HepG2 (cell line): ENCODE data around the gene EID3. TPM values are rescaled to one million over a fixed set of nuclear protein-coding genes. Genes with fewer than 3 reads are reported as not detected.

Experiments
- ATAC-seq: fragments of 200-7000 bp; cut with Tn5 transposase; 3 replicates; pipeline ENCODE4 v1.9.1; 2020; ENCODE audit warnings: mild to moderate bottlenecking, moderate library complexity
- BruUV-seq: library from RNA; stranded (reverse); fragments of 400-500 nt; replicated peaks from 2 replicates; lab custom pipeline; 2021; lab: Mats Ljungman, UMichigan
- CTCF ChIA-PET: fragments of 300-600 bp; formaldehyde crosslinking; extraction: SDS; loops from one replicate; lab custom pipeline; 2021; ENCODE audit warnings: low total read pairs, inconsistent platforms, low intra/inter-chr PET ratio; lab: Yijun Ruan, JAX
- POLR2A ChIA-PET: fragments of 350-600 bp; sonication (Branson Sonifier 250); formaldehyde crosslinking; loops from one replicate; lab custom pipeline; 2020; ENCODE audit warnings: antibody characterized with exemption, inconsistent platforms; lab: Yijun Ruan, JAX
- DNase-seq: peaks from one replicate; pipeline ENCODE4 v3.0.0-alpha.2; 2015; ENCODE audit warnings: low spot score
- FAIRE-seq: peaks from 3 replicates; lab custom pipeline; 2011; peaks lifted over from hg19 to GRCh38; lab: Jason Lieb, UNC
- H2AFZ ChIP-seq: one replicate; pipeline ENCODE4 v1.6.1; 2011; ENCODE audit warnings: low read length, inconsistent platforms
- H3K27ac ChIP-seq: fragments of 300-600 bp; 3 replicates; pipeline ENCODE4 v1.8.0; 2011; ENCODE audit warnings: mixed run types, mild to moderate bottlenecking, mixed read lengths, low read length, inconsistent platforms; ENCODE audit not compliant: insufficient read depth; ENCODE audit errors: extremely low read length
- H3K27me3 ChIP-seq, 2 experiments: fragments of 200-600 bp in 1 of 2; 2 replicates in 1 of 2; 3 replicates in 1 of 2; pipeline versions ENCODE4 v1.6.0 to v1.8.0; 2011; ENCODE audit warnings: low read length in 2 of 2, mild to moderate bottlenecking in 2 of 2, moderate library complexity in 2 of 2, inconsistent platforms in 1 of 2; ENCODE audit not compliant: insufficient read depth in 2 of 2, control insufficient read depth in 1 of 2
- H3K36me3 ChIP-seq, 2 experiments: fragments of 200-600 bp in 1 of 2; replicated peaks in 1 of 2; 2 replicates in 1 of 2; 3 replicates in 1 of 2; pipeline versions ENCODE4 v1.5.1 to v1.8.0; 2011; ENCODE audit warnings: low read length in 2 of 2, inconsistent platforms in 1 of 2; ENCODE audit not compliant: insufficient read depth in 2 of 2, control insufficient read depth in 1 of 2
- H3K4me1 ChIP-seq: 2 replicates; pipeline ENCODE4 v1.5.1; 2012; ENCODE audit warnings: low read length, inconsistent platforms; ENCODE audit not compliant: insufficient read depth
- H3K4me2 ChIP-seq: 2 replicates; pipeline ENCODE4 v1.6.0; 2011; ENCODE audit warnings: low read depth, low read length, inconsistent platforms
- H3K4me3 ChIP-seq, 3 experiments: fragments of 200-600 bp in 1 of 3; sonication (generic), shearing (Covaris generic) in 1 of 3; replicated peaks in 1 of 3; 2 replicates each; pipeline ENCODE4 v1.5.1; 2011 to 2016; ENCODE audit warnings: low read length in 3 of 3, inconsistent platforms in 2 of 3, low read depth in 2 of 3, mild to moderate bottlenecking in 2 of 3, control low read depth in 1 of 3, mixed read lengths in 1 of 3; ENCODE audit not compliant: insufficient read depth in 1 of 3
- H3K79me2 ChIP-seq: one replicate; pipeline ENCODE4 v1.6.1; 2011; ENCODE audit warnings: low read length, inconsistent platforms; ENCODE audit not compliant: insufficient read depth
- H3K9ac ChIP-seq: 2 replicates; pipeline ENCODE4 v1.6.0; 2011; ENCODE audit warnings: mild to moderate bottlenecking, low read depth, low read length, inconsistent platforms; ENCODE audit not compliant: insufficient read depth
- H3K9me3 ChIP-seq: 2 replicates; pipeline ENCODE4 v1.5.1; 2012; ENCODE audit warnings: mild to moderate bottlenecking, low read length
- H4K20me1 ChIP-seq: 2 replicates; pipeline ENCODE4 v1.6.0; 2011; ENCODE audit warnings: inconsistent platforms, mild to moderate bottlenecking, low read length, moderate library complexity; ENCODE audit not compliant: insufficient read depth
- ASH2L ChIP-seq: fragments of 300-600, 200-600 bp; sonication (generic); IDR thresholded peaks from 2 replicates; pipeline ENCODE4 v1.7.0; 2017; ENCODE audit warnings: low read depth, mild to moderate bottlenecking, moderate library complexity, mixed read lengths, low read length; ENCODE audit not compliant: insufficient read length
- ATF1 ChIP-seq: IDR thresholded peaks from 2 replicates; pipeline ENCODE4 v1.6.1; 2016; ENCODE audit warnings: mild to moderate bottlenecking, control low read depth
- MEIS2 ChIP-seq: sonication (generic); formaldehyde crosslinking; IDR thresholded peaks from 2 replicates; pipeline ENCODE4 v1.9.0; 2021; ENCODE audit warnings: mild to moderate bottlenecking, missing genetic modification reagents
- MYC ChIP-seq: sonication (generic); formaldehyde crosslinking; IDR thresholded peaks from 2 replicates; pipeline ENCODE4 v1.9.0; 2021; ENCODE audit warnings: missing genetic modification reagents, borderline replicate concordance
- NONO ChIP-seq, 2 experiments: fragments of 450-650 bp in 1 of 2; sonication (generic) in 1 of 2; formaldehyde crosslinking in 1 of 2; IDR thresholded peaks in 1 of 2; conservative IDR thresholded peaks in 1 of 2; 2 replicates each; pipeline versions ENCODE4 v1.6.1 to v1.8.0; 2017 to 2022; ENCODE audit warnings: mild to moderate bottlenecking in 1 of 2, missing genetic modification reagents in 1 of 2, moderate library complexity in 1 of 2
- PRDM10 ChIP-seq: sonication (generic); formaldehyde crosslinking; IDR thresholded peaks from 2 replicates; pipeline ENCODE4 v1.4.0; 2020; ENCODE audit warnings: low read depth, missing genetic modification reagents
- ZMYM4 ChIP-seq: sonication (generic); formaldehyde crosslinking; IDR thresholded peaks from 2 replicates; pipeline ENCODE4 v1.8.1; 2023; ENCODE audit warnings: mild to moderate bottlenecking, missing genetic modification reagents
- ZNF501 ChIP-seq: sonication (generic); formaldehyde crosslinking; IDR thresholded peaks from 2 replicates; pipeline ENCODE4 v1.5.1; 2020; ENCODE audit warnings: mild to moderate bottlenecking, moderate library complexity, missing genetic modification reagents
- ZNF557 ChIP-seq: sonication (generic); formaldehyde crosslinking; IDR thresholded peaks from 2 replicates; pipeline ENCODE4 v1.4.0; 2020; ENCODE audit warnings: missing genetic modification reagents
- ZNF598 ChIP-seq: sonication (generic); formaldehyde crosslinking; IDR thresholded peaks from 2 replicates; pipeline ENCODE4 v1.5.1; 2020; ENCODE audit warnings: mild to moderate bottlenecking, missing genetic modification reagents, borderline replicate concordance
- ZSCAN31 ChIP-seq: sonication (generic); formaldehyde crosslinking; IDR thresholded peaks from 2 replicates; pipeline ENCODE4 v1.5.0; 2020; ENCODE audit warnings: low read depth, mild to moderate bottlenecking, missing genetic modification reagents
- in situ Hi-C: cut with HindIII; loops from 2 replicates; pipeline ENCODE4 v1.10.0; 2017; ENCODE audit warnings: low pct_unique_long_range_greater_than_20kb; ENCODE audit not compliant: extremely low pct_ligation_motif_present
- intact Hi-C: fragments of 100-400 bp; cut with micrococcal nuclease; formaldehyde crosslinking; loops from one replicate; pipeline ENCODE4 v1.10.0; 2022; ENCODE audit not compliant: unreplicated experiment
- polyA plus RNA-seq, 8 experiments: library from polyadenylated mRNA; depleted of rRNA in 3 of 8; stranded (reverse) in 7 of 8; unstranded in 1 of 8; fragments of >200 nt; fragmentation: Illumina TruSeq in 4 of 8; extraction: Trizol in 4 of 8; gene quantifications; 2 replicates each; pipeline versions ENCODE4 v1.2.1 to v1.2.3, GENCODE V29; 2011 to 2016; ENCODE audit warnings: low read depth in 4 of 8, missing spikeins in 1 of 8, mixed read lengths in 1 of 8; ENCODE audit not compliant: insufficient read depth in 1 of 8
- total RNA-seq, 5 experiments: library from RNA; depleted of rRNA; stranded (reverse); fragments of >200 nt; fragmentation: Illumina TruSeq; extraction: Trizol; gene quantifications; 2 replicates each; pipeline ENCODE4 v1.2.3, GENCODE V29; 2016; ENCODE audit warnings: low read depth in 1 of 5

Gene EID3
- total and polyA plus RNA-seq, 2 of the 13 experiments (the other 11 are each of a cell fraction or from before 2014, with no cell fraction given), result 0.38 to 4.5 TPM

- no peak overlapping the region for H3K4me2 ChIP-seq
- no peaks in the 10 kb centered on the region for H4K20me1 ChIP-seq
- BruUV-seq, result no TSS peak
- H3K27me3 ChIP-seq, result no peaks in the 10 kb centered on the region
- no peaks in the 10 kb centered on the region for H3K9me3 ChIP-seq
- no peak overlapping the region for H3K4me3 ChIP-seq
- ChIA-PET CTCF (no interaction called here), POLR2A (no interaction called here)
- intact Hi-C loops (no loop called here), in situ Hi-C loops (no loop called here)
- TF ChIP-seq MYC, result no peak
- TF ChIP-seq NONO (IDR thresholded peaks at IDR 0.05), result no peak
- TF ChIP-seq NONO (CRISPR knock-in tag; conservative IDR thresholded peaks at IDR 0.05), result no peak
- TF ChIP-seq MEIS2 (CRISPR knock-in tag), result no peak
- TF ChIP-seq PRDM10 (CRISPR knock-in tag), result no peak
- TF ChIP-seq ATF1 (CRISPR knock-in tag), result no peak
- TF ChIP-seq ZNF501 (CRISPR knock-in tag), result no peak
- no peak for TF ChIP-seq ZNF557 (CRISPR knock-in tag)
- no peak for TF ChIP-seq ZSCAN31 (CRISPR knock-in tag)
- no peak for TF ChIP-seq ZMYM4 (CRISPR knock-in tag)
- no peak for TF ChIP-seq ASH2L
- no peak for TF ChIP-seq ZNF598 (CRISPR knock-in tag)
- FAIRE-seq (no peak), DNase-seq (no peak), ATAC-seq (no peak)
- H3K36me3 ChIP-seq, result peaks cover 21 to 75% of the 10 kb centered on the region in 2 experiments
- no peak overlapping the region for H3K27ac ChIP-seq
- H3K79me2 ChIP-seq, result no peaks in the 10 kb centered on the region
- no peak overlapping the region for H3K9ac ChIP-seq
- H2AFZ ChIP-seq, result no peak overlapping the region
- H3K4me1 ChIP-seq, result no peaks in the 10 kb centered on the region
Measured at GRCh38 chr12:104320627-104321024, 17.1 kb downstream of the EID3 start.
